ENCODE measurements around the gene MRC2.
A peak's percentile ranks its signal among the peaks of the same experiment; 100 is the strongest.
"Not testable (repeated sequence)": the region's sequence is repeated elsewhere in the genome, so short reads cannot be mapped to it uniquely, and the experiment has no call there.

The MRC2 gene

DNA sequence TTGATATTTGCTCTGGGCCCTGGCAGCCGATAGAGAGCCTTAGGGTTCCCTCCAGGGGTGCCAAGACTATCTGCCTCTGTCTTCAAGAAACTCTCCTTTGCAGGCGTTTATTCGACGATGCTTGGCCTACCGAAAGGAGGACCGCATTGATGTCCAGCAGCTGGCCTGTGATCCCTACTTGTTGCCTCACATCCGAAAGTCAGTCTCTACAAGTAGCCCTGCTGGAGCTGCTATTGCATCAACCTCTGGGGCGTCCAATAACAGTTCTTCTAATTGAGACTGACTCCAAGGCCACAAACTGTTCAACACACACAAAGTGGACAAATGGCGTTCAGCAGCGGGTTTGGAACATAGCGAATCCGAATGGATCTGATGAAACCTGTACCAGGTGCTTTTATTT is 15.2 kb upstream of the MRC2 start:
- H3K4me3 ChIP-seq (ENCODE audit: low read depth, low read length); DNase-seq (ENCODE audit: low read depth): not testable (repeated sequence)

DNA sequence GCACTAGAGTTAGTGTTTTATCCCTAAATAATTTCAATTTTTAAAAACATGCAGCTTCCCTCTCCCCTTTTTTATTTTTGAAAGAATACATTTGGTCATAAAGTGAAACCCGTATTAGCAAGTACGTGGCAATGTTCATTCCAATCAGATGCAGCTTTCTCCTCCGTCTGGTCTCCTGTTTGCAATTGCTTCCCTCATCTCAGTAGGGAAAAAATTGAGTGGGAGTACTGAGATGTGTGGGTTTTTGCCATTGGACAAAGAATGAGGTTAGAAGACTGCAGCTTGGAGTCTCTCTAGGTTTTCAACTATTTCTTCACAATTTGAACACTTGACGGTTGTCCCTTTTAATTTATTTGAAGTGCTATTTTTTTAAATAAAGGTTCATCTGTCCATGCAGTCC is 14.4 kb upstream of the MRC2 start:
- DNase-seq (ENCODE audit: low read depth); H3K4me3 ChIP-seq (ENCODE audit: low read depth, low read length): not testable (repeated sequence)

DNA sequence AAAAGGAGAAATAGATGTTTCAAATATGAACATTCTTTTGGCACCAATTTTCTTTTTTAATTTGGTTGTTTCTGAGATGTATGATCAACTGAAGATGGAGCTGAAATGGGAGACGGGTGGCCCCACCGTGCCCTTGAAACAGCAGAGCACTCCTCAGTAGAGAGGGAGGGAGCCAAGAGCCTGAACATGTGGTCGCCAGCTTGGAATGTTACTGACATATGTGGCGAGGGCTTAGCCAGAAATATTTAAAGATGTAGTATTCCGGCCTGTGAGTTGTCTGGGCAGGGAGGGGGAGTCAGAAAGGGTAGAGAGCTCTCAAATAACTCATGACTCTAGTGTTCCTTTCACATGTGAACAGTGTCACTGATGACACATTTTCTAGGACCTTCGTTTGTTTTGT is 13.3 kb upstream of the MRC2 start:
- DNase-seq (ENCODE audit: low read depth), result peak; percentile 84

DNA sequence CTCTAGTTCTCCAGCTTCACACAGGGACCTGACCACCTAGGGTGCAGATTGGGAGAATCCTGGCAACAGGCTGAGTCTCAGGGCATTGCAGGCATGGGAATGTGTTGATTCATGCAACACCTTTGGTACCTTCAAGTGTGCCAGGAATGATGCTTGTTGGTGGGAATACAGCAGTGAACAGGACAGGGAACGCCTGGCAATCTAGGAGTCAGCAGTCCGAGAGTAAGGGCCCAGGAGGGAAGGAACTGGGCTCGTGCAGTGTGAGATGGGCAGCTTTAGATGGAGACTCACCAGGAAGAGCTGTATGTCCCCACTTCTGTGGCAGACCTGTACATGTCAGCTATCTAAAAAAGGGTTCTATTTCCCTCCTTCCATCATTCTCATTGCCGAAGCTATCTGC is 12.0 kb upstream of the MRC2 start:
- no peak for DNase-seq (ENCODE audit: low read depth)
- H3K4me3 ChIP-seq (ENCODE audit: low read depth, low read length), result no peak overlapping the region

More for the DNA sequence above, 13.3 kb upstream of the MRC2 start:
- H3K4me3 ChIP-seq (ENCODE audit: low read depth, low read length), result no peak overlapping the region

DNA sequence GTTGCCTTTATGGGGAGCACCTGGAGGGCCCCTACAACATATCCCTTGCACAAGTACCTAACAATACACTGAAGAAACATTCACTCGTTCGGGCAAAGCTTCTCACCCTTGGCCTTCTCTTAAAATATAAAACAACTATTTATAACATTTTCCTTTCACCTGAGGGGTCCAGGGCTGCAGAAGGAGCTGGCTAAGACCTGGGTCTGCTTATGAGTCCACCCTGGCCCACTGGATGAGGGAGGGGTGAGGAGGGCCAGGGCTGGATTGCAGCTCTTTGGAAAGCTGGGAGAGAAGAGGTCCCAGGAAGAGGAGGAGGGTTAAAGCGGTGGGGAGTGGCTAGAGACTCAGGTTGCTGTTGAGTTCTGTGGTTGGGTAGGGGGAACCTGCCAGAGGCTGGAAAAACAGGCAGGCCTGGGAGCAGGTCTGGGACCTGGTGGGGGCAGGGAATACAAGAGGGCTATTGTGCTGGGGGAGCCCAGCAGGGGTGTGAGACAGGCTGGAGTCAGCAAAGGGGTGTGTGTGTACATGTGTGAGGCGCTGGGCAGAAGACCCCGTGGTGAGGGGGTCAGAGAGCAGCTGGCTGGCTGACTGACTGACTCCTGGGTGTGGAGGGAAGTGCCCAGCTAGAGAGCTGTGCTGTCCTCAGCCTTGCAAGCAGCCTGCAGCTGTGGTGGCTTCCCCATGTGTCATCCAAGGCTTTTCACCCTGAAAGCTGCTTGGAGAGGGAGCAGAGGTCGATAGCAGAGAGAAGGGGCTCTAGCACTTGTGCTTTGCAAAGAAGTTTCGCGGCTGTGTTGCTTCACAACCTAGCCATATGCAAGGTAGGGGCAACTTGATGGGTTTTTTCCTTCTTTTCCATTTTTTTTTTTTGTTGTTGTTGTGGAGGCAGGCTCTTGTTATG is 10.2 kb upstream of the MRC2 start:
- H3K4me3 ChIP-seq (ENCODE audit: low read depth, low read length), result no peak overlapping the region
- no peak for DNase-seq (ENCODE audit: low read depth)

DNA sequence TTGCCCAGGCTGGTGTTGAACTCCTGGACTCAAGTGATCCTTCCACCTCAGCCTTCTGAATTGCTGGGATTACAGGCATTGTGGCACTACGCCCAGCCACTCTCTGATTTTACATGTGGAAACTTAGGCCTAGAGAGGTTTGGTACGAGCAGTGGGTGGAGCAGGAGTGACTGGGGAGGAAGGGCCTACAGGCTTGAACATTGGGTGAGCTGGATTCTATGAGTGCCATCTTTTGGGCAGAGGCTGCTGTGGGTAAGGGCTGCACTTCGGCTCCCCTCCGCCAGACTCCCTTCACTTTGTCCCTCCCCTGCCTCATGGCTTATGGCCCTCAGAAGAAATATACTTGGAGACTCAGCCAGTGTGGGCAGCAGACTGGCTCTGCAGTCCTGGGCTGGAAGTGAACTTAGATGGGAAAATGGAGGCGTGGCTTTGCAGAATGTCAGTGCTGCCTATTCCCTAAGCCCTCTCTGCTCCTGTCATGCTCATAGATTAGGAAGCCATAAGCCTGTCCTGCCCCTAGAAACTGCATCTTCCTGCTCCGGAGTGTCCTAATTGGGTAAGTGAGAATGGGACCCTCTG is 9.5 kb upstream of the MRC2 start:
- DNase-seq (ENCODE audit: low read depth), result no peak

DNA sequence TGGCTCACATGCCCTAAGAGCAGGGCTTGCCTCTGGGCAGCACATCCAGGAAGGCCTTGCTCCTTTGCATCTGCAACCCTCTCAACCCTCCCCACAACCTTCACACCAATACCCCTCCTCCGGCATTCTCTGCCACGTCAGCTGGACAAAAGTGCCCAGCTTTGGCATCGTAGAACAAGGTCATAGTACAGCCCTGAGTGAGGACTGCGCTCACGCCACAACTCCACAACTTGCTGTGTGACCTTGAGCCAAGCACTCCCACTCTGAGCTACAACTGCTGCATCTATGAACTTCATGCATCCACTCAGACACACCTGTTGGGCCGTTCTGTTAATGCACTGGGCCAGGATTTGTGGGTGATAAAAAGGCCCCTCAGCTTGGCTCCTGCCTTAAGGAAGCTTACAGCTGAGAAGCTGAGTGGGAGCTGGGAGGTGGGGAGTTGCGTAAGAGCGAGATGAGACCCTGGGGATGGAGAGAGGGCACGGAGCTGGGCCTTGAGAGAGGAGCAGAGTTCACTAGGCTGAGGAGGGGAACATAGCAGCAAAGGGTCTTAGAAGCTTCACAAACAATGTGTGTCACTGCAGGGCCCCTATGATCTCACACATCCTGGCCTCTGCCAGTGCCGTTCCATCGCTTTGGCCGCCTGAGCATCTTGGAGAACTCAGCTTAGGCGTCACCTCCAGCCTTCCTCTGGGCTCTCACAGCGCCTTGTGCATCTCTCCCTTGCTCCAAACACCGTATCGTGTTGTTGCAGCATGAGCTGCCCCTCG is 8.6 kb upstream of the MRC2 start:
- H3K4me3 ChIP-seq (ENCODE audit: low read depth, low read length), result no peak overlapping the region
- no peak for DNase-seq (ENCODE audit: low read depth)

More for the DNA sequence above, 9.5 kb upstream of the MRC2 start:
- no peak overlapping the region for H3K4me3 ChIP-seq (ENCODE audit: low read depth, low read length)

DNA sequence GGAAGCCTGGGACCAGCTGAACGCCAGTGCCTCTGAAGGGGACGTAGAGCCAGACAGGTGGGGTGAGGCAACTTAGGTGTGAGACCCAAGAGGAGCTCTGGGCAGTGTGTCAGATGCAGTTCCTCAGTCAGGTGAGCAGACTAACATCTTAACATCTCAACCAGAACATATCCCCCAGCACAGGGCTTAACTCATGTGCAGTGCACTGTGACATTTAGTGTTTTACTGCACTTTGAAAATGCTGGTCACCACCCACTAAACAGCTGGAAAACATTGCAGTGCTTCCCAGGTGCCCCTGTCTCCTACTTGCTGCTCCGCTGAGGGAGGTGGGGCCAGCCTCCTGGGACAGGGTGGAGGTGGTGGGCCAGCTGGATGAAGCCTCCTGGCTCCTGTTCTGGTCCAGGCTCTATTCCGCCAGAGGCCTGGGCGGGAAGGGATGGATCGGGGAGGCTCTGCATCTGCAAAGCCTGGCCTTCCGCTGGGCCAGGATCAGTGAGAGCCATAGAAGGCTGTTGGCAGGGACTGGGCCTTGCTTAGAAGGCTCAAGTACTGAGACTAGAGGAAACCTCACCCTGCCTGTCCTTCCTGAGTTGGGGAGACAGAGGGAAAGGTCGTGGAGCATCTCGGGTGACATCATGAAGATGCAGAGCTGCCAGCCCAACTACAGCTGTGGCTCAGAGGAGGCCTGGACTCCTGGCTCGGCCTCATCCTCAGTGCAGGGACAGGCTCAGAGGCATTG is 7.9 kb upstream of the MRC2 start:
- no peak for DNase-seq (ENCODE audit: low read depth)
- H3K4me3 ChIP-seq (ENCODE audit: low read depth, low read length), result no peak overlapping the region

DNA sequence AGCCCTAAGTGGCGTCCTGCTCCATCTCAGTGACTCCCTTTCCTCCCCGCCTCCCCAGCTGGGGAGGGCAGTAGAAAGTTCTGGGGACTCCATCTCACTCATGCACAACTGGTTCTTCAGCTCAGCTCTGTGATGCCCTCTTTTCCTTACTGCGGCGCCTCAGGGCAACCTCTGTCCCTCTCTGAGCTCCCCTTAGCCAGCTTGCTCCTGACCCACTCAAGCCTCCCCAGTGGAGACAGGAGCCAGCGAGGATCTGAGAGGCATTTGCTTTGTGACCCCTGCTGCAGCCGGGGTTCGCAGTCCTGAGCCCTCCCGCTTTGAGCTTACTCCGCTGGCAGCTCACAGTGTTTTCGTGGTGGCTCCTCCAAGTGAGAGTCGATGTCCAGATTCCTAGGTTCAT is 6.2 kb upstream of the MRC2 start:
- no peak for DNase-seq (ENCODE audit: low read depth)

DNA sequence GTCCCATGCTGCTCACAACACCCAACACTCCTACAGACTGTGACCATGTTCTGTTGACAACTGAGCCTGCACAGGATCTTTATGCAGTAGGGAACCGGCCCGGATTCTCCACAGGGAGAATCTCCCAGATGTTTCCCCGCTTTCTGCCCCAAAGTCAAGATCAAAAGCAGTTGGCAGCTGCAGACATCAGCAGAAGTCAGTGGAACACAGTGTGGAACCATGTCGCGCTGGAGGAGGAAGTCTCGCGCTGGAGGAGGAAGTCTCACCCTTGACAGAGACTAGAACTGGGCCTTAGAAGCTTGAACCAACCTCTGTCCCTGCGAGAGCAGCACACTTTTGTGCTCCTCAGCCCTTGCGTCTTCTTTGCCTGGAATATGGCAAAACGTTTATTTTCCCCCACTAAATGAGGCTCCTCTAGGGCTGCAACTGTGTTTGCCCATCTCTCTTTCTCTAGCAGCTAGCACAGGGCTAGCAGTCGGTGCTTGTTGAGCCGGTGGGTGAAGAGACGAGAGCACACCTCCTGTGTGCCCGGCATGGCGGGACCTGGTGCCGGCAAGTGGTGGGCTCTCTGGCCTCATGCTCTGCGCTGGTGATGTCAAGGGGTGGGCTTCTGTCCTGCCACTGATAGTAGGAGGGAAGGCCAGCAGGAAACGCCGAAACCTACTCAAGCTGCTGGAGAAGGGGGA is 2.1 kb upstream of the MRC2 start:
- DNase-seq (ENCODE audit: low read depth), result no peak
- no peak overlapping the region for H3K4me3 ChIP-seq (ENCODE audit: low read depth, low read length)

More for the DNA sequence above, 6.2 kb upstream of the MRC2 start:
- H3K4me3 ChIP-seq (ENCODE audit: low read depth, low read length), result no peak overlapping the region

DNA sequence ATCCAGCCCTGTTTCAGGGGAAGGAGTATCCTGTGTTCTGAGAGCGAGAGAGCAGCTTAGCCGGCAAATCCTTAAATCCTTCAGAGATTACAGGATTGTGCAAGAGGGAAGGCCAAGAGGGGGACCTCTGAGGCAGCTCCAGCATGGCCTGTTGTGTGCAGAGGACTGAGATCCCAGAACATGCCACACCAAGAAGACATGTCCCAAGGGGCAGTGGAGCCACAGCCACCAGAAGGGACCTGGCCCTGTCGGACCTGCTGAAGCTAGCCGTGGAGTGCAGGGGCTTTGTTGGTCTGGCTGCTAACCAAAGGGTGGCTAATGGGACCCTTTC is 1.6 kb upstream of the MRC2 start:
- DNase-seq (ENCODE audit: low read depth), result no peak
- H3K4me3 ChIP-seq (ENCODE audit: low read depth, low read length), result no peak overlapping the region

DNA sequence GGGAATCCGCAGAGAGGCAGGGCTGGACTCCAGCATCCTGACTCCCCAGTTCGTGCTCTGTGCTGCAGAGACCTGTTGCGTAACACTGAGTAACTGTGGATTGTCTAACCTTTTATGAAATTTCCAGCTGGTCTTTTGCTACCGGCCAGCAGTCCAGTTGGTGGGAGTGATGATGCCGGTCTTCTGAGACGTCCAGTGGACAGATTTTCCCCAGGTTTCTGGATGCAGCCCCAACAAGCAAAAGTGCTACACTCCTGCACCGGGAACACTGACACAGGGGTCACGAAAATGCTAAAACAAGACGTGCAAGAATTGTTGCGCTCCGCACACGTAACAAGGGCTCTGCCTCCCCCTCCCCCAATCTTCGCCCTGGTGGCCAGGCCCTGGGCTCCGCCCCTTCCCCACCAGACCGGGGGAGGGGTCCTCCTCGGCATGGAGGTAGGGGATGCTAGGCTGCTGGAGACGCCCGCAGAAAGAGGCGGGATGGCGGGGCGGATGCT is 701 bp upstream of the MRC2 start:
- peak overlapping the region; percentile 75 for H3K4me3 ChIP-seq (ENCODE audit: low read depth, low read length)
- DNase-seq (ENCODE audit: low read depth), result peak; percentile 82

DNA sequence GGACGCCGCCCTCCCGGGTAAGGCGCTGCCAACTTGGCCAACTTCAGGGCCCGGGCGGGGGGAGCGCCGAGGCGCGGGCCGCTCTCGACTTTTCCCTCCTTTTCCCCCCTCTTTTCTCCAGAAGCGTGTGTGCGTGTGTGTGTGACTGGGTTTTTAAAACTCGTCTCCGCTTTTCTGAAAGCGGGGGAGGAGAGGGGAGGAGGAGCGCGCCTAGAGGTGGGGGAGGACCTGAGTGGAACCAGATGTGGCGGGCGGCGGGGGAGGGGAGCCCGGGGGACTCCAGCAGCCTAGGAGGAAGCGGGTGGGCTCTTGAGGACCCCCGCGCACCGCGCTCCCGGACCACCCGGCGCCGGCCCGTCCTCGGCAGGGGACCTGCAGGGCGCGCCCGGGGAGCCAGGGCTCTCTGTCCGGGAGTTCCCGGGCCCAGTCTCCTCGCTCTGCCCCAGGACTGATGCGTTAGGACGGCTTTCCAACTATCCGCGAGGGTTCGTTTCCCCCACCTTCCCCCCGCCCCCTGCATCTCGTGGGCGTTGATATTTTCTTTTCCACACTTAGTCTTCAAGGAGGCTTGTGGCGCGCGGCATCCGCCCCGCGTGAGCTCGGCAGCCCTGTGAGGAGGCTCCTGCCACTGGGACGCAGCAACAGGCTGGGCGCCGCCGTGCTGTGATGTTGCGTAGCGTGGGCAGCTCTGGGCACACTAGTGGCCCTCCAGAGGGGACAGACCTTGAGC is 599 bp downstream of the MRC2 start:
- DNase-seq (ENCODE audit: low read depth), result no peak
- H3K4me3 ChIP-seq (ENCODE audit: low read depth, low read length), result peak overlapping the region; percentile 75

DNA sequence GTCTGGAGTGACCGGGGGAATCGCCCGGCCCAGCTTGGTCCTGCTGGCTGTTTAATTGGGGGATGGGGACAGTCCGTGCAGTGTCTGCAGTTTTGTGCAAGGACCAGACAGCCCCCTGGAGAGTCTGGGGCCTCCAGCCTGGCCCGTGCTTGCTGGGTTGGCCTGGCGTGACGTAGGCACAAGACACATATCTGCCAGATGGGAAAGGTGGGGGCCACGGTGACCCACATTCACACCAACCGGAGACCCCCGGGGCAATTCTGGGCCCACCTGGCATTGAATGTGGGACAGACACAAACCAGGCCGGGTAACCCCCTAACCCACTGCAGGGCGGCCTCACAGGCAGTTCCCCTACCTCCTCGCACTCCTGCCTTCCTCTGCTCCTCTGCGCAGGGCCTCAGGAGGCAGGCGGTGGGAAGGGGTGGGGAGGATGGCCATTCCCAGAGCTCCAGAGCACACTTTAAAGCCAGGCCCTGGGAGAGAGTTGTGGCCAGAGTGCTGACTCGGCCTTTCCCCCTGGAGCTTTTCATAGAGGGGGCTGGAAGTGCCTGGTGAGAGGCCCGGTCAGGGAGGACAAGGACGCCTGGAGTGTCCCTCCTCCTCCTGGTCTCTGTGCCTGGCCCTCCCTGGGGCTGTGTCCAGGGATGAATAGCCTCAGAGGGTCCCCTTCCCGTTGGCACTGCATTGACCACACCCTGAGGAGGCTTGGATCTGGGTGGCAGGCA is 1.5 kb downstream of the MRC2 start:
- DNase-seq (ENCODE audit: low read depth), result no peak
- H3K4me3 ChIP-seq (ENCODE audit: low read depth, low read length), result peak overlapping the region; percentile 75

DNA sequence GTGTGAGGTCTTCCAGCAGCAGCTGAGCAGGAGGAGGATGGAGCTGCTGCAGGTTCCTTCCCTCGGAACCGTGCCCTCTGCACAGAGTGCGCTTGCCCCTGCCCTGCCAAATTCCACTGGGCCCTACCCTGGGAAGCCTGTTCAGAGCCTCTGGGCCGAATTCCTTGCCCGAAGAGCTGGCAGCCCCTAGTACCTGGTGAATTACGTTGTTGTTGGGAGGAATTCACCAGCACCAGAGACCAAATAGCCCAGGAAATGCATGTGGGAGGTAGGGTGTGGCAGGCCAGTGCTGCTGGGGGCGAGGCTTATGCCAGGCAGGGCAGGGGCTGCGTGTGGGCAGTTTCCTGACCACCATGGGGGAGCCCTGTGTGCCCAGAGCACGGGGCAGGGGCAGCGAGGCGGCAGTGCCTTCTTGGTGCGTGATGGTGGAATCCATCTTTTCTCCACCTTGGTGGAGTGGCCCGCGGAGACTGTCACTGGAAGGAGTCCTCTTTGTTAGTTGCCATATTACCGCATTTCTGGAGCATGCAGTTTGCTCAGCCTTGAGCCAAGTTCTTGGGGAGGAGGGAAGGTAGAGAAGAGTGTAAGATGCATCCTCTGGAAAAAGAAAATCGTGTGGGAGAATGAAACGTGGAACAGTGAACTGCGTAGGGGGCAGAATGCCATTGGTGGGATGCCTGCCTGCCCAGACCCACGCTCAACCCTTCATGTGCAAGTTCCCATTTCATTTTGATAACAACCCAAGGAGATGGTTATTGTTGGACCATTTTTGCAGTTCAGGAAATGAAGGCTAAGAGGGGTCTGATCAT is 2.3 kb downstream of the MRC2 start:
- peak overlapping the region; percentile 75 for H3K4me3 ChIP-seq (ENCODE audit: low read depth, low read length)

DNA sequence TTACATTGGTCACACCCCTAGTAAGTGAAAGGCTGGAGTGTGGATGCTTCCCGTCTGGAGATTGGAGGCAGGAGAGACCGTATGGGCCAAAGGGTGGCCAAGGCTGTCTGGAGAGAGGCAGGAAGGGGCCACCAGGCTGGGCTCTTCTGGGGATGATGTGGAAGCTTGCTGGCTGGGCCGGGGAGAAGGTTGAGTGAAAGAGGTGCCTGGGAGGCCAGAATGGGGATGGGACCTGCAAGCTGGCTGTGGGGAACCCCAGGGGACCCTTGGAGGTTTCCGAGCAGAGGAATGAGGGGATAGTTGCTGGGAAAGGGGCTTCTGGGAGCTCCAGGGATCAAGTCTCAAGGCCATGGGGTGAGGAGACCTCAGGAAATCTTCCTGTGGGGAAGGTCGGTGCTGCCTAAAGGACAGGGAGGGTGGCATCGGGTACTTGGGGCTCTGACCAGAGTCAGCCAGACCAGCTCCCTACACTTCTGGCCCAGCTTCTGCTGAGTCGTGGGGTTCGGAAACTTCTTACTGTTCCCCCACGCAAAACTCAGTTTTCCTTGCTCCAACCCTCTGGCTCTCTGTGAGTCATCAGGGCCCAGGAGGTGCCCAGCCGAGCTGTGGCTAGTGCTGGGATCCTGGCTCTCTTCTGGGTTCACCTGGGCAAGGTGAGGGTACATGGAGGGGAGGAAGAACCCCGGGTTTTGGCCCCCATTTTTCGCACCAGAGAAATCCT is 3.1 kb downstream of the MRC2 start:
- DNase-seq (ENCODE audit: low read depth), result no peak
- H3K4me3 ChIP-seq (ENCODE audit: low read depth, low read length), result peak overlapping the region; percentile 75

More for the DNA sequence above, 2.3 kb downstream of the MRC2 start:
- DNase-seq (ENCODE audit: low read depth), result no peak

Data from skeletal muscle cell (primary cell).